Renal cortical epithelial cell (primary cell): Measurements from ENCODE around the gene IRX4. TPM values are rescaled to one million over a fixed set of nuclear protein-coding genes. Genes with fewer than 3 reads are reported as not detected.
"Not testable (repeated sequence)": the region's sequence is repeated elsewhere in the genome, so short reads cannot be mapped to it uniquely, and the experiment has no call there.

Experiments used
- DNase-seq: peaks from one replicate; pipeline ENCODE4 v3.0.0-alpha.2; 2011; ENCODE audit warnings: low read depth
- total RNA-seq: library from RNA; depleted of rRNA; stranded (reverse); fragments of >200 nt; gene quantifications from 2 replicates; pipeline ENCODE4 v1.2.3, GENCODE V29; 2014

IRX4 gene
- total RNA-seq, 1 donor from 2014 or later = not detected

- DNase-seq = no peak
Measured at GRCh38 chr5:1859099-1859498, 23.6 kb downstream of the IRX4 start.

DNA sequence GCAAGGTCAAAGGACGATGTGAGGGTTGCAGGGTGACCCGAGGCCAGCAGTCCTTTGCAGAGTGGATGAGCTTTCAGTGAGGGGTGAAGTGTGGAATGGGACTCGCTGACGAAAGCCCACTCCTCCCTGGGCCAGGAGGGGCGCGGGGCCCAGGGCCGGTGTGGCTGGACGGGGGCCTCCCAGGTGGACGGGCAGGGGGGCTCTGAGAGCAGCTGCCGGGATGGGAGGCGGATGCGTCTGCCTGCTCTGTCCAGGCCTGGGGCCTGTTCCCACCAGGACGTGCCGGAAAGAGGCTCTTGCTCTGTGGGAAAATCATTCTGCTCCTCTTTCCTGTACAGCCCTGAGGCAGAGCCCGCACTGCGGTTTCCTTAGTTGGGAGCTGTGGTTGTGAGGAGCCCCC, 24.3 kb downstream of the IRX4 start:
- no peak for DNase-seq

- no peak for DNase-seq
Measured at GRCh38 chr5:1857256-1857600, 25.5 kb downstream of the IRX4 start.

GRCh38 chr5:1856596-1857255, 26.0 kb downstream of the IRX4 start:
- DNase-seq = no peak

DNA sequence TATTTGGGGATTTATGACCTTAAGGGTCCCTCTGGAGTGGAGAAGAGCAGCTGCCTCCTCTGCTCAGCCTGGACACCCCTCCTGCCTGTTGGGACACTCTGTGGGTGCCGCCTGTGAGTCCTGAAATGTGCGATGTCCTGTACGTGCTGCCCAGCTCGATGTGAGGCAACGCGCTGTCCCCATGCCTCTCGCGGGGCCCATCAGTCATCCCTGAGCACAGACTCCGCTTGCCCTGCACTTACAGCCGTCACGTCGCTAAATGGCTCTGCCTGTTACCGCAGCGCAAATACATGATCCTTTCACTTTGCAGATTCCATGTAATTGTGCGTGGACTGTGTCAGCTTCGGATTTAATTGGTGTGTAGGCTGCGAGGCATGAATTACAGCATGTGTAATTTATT, 27.1 kb downstream of the IRX4 start:
- no peak for DNase-seq

GRCh38 chr5:1855075-1855474, 27.6 kb downstream of the IRX4 start:
- DNase-seq = no peak

GRCh38 chr5:1853531-1853930, 29.2 kb downstream of the IRX4 start:
- DNase-seq = no peak

GRCh38 chr5:1852324-1852947, 30.3 kb downstream of the IRX4 start:
- no peak for DNase-seq

GRCh38 chr5:1851290-1851934, 31.3 kb downstream of the IRX4 start:
- DNase-seq = no peak

DNA sequence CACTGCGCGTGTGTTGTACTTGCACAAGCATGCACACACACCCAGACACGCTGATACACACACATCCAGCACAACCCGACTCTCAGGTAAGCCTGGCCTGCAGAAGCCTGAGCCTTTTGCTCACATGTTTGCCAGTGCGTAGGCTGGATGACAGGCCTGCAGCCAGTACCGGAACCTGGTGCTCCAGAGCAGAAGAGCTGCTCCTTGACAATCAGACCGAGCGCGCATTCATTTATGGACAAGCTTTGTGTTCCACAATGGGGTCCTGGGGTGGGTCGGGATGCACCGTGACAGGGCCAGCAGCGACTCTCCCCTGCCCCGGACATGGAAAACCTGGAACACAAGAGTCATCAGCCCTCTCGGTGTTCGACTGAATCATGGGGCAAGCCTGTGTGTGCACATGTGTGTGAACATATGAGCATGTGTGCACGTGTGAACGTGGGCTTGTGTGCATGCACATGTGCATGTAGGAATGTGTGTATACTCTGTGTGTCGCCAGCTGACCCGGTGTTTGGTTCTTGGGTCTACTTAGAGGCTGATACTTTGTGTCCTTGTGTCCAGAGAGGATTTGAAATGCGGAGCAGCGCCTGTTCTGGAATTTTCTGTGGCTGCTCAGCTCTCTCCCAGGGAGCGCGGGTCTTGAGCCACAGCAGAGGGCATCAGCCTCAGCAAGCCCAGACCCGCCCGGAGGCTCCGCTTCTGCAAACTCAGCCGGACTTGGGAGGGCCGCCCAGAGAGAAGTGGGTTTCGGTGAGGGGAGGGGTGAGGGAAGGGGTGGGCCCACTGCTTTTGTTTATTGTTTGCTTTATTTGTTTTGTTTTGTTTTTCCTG, 32.2 kb downstream of the IRX4 start:
- DNase-seq = no peak

DNA sequence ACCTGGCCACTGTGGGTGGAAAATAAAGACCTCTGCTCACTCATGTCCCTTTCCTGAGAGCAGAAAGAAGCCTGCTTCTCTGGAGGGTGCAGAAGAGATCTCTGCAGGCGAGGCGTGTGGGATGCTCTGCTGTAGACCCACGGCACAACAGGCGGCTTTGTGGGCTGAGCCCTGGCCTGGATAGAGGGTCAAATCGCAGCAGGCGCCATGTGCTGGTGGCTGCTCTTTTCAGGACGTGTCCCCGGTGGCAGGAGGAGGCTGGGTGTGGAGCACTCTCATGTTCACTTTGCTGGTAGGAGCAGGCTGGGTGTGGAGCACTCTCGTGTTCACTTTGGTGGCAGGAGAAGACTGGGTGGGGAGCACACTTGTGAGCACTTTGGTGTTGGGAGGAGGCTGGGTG, 35.1 kb downstream of the IRX4 start:
- DNase-seq = no peak

DNA sequence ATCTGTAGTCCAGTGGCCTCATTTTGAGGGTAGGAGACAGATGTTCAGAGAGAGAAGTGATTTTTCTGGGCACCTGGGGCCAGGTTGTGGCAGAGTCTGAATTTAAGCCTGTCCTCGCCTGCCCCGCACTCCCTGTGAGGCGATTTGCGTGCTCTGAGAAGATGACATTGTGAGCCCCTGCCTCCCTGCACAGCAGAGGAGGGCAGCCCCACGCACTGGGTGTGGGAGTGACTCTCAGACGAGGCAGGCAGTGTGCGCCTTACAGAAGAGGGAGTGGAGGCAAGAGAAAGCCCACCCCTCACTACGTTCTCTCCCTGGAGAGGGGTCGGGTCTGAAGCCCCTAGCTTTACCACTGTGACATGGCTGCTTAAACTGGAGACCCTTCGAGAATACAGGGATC, 35.7 kb downstream of the IRX4 start:
- no peak for DNase-seq

- DNase-seq = no peak
Measured at GRCh38 chr5:1846583-1846982, 36.1 kb downstream of the IRX4 start.

DNA sequence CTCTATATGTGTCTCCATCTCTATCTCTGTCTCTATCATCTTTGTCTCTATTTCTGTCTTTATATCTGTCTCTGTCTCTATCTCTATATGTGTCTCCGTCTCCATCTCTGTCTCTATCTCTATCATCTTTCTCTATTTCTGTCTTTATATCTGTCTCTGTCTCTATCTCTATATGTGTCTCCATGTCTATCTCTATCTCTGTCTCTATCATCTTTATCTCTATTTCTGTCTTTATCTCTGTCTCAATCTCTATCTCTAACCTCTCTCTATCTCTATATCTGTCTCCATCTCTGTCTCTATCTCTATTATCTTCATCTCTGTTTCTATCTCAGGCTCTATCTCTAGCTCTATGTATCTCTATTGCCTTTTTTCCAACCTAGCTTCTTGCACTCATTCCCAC, 37.0 kb downstream of the IRX4 start:
- DNase-seq = no peak

- no peak for DNase-seq
Measured at GRCh38 chr5:1844708-1845436, 37.9 kb downstream of the IRX4 start.

DNA sequence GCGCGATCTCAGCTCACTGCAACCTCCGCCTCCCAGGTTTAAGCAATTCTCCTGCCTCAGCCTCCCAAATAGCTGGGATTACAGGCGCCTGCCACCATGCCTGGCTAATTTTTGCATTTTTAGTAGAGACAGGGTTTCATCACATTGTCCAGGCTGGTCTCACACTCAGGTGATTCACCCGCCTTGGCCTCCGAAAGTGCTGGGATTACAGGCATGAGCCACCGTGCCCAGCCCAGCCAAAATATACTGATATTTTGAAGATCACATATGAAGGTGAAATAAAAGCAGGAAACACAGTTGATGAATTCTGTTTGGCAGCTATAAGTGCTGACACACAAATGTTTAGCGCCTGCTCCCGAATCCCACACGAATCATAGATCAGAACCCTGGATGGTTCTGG, 39.0 kb downstream of the IRX4 start:
- DNase-seq = not testable (repeated sequence)

DNA sequence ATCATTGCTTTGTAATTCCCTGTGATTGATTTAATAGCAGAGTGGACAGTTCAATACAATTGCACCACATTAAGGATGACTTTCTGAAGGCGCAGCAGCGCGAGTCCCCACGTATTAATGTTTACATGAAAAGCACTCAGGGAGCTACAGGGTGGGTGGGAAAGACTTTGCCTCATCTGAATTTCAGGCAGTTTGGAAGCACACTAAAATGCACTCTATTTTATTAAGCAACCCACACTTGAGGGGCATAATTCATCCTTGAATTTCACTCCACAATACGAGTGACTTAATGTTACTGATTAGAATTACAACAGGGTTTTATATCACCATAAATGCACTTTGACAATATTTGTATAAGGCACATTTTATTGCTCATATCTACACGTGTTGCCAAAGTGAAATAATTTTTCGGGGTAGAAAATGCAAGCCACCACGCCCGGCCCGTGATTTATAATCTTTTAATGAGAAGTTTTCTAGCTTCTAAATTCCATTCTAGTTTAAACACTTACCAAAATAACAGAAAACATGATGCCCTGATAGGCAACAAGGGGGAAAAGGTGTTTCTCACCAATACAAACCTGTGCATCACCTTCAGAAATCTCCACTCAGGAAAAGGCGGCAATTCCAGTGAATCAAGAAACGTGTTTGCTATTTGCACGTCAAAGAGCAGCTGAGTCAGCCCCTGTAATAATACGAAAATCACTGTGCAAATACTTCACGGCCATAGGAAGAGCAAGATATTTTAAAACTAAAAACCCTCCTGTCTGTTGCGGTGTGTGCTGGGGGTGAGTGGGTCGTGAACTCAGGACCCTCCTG, 40.5 kb downstream of the IRX4 start:
- DNase-seq = no peak

- no peak for DNase-seq
Measured at GRCh38 chr5:1840741-1841521, 41.8 kb downstream of the IRX4 start.

- DNase-seq = no peak
Measured at GRCh38 chr5:1840071-1840547, 42.6 kb downstream of the IRX4 start.

DNA sequence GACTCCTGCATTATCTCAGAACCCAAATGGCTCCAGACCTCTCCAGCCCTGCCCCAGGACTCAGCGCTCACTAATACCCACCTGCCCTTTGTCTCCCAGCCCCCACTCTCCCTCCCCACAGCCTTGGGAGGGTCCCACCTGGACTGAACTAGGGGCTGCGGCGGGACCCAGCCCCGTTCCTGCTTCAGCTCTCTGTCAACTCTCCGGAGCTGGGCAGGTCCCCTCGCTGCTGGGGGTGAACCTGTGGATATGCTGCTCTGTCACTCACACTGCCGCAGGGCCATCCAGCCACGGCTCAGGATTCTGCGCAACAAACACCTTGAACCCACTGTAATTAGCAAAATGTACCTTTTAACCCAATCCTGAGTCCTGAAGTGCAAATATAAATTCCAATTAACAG, 44.7 kb downstream of the IRX4 start:
- no peak for DNase-seq
